Tongue (tissue), 2 donors: ENCODE data around the gene TACC3. TPM values are rescaled to one million over a fixed set of nuclear protein-coding genes. Genes with fewer than 3 reads are reported as not detected.
A peak's percentile ranks its signal among the peaks of the same experiment; 100 is the strongest.

Experiments used
- DNase-seq: peaks from one replicate; pipeline ENCODE4 v3.0.0-alpha.2; 2015
- total RNA-seq: library from RNA; depleted of rRNA; stranded (reverse); fragments of >200 nt; gene quantifications from one replicate; pipeline ENCODE4 v1.2.3, GENCODE V29; 2014

Gene TACC3
- total RNA-seq, 1 donor from 2014 or later: 17.2 TPM

- DNase-seq: no peak
Measured at GRCh38 chr4:1746919-1747602, 25.7 kb downstream of the TACC3 start.

GRCh38 chr4:1747603-1747967, 26.3 kb downstream of the TACC3 start:
- DNase-seq: no peak

DNA sequence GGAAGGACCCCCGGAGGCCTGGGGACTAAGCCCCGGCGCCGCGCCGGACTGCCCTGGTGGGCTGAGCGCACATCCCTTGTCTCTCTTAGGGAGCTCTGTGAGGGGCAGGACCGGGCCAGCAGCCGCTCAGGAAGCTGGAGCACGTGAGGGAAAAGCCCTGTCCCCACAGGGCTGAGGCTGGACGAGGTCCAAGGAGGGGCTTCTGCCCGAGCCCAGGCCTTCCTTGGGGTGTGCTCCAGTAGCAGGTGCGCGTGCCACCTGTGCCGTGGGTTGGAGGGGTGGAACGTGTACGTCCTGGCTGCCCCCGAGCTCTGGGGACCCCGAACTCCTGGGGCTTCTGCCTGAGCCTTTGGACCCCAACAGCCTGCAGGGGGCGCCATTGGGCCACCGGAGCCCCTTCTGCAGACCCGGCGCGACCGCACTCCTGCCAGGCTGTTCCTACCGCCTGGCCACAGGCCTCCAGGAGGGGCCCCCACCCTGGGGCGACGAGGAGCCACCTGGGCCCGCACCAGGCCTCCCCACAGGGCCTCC, 27.2 kb downstream of the TACC3 start:
- peak; percentile 86 for DNase-seq

DNA sequence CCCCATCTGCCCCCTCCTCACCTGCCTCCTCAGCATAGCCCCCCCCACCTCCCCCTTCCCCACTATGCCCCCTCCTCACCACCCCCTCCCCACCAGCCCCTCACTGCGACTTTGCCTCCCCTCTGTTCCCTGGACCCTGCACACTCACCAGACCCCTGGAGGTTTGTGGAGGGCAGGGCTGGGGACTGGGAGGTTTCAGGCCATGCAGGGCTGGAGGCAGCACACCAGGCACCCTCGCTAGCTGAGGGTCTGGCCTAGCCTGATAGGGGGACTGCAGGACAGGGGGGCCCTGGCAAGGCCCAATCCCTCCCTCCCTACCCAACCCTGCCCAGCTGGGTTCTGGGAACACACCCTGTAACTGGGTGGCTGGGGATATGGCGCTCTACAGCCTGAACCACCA, 28.0 kb downstream of the TACC3 start:
- DNase-seq: no peak

- no peak for DNase-seq
Measured at GRCh38 chr4:1749826-1750225, 28.5 kb downstream of the TACC3 start.

GRCh38 chr4:1750381-1751154, 29.2 kb downstream of the TACC3 start:
- DNase-seq: no peak

- DNase-seq: no peak
Measured at GRCh38 chr4:1751155-1751918, 30.0 kb downstream of the TACC3 start.

DNA sequence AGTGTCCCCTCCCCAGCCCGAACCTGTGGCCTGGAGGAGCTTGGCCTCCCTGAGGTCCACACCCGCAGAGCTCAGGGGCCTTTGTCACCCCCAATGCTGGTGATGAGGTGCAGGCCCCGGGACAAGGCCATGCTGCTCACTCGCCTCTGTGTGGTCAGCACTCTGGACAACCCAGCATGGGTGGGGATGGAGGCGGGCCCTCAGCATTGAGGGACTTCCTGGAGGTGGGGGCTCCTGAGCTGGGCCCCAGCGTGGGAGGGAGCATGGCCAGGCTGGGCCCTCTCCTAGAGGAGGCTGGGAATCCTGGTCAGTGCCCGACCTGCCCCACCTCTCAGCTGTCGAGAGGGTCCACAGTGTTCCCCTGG, 30.6 kb downstream of the TACC3 start:
- no peak for DNase-seq

- no peak for DNase-seq
Measured at GRCh38 chr4:1752284-1753041, 31.1 kb downstream of the TACC3 start.

DNA sequence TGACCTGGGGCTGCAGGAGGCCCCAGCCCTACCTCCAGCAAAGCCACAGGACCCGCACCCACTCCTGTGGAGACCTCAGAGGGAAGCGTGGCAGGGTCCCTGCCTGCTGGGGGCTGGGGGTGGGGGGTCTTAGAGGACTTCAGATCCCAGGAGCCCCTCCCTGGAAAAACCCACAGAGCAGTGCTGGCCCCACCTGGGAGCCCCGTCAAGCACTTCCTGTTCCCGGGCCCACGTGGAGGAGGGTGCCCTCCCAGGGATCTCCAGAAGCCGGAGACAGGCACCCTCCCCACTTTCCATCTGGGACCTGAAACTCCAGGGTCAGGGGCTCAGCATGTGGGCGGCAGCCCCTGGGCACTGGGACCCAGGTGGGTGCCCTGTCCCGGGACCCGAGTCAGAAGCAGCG, 32.0 kb downstream of the TACC3 start:
- no peak for DNase-seq

DNA sequence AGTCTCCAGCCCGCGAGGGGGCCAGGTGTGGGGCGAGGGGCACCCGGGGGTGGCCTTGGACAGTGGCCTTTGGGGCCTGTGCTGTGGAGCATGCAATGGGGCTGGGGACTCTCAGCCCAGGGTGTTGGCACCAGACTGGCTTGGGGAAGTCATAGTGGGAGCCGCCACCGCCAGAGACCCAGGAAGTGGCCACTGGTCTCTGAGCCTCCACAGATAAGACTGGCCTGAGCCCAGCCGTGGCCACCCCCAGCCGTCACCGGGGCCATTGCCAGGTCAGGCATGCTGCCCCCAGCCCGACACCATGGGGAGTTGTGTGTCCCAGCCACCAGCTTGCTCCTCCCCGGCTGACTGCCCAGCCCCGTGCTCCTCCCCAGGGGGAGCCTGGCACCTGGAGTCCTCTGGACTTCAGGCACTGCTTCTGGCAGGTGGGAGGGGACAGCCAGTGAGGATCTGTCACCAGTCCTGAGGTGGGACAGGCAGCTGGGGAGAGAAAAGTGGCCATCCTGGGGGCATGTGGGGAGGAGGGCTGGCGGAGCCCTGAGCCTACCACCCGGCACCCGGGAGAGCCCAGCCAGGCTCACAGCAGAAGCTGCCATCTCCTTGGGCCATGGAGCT, 32.5 kb downstream of the TACC3 start:
- DNase-seq: no peak

DNA sequence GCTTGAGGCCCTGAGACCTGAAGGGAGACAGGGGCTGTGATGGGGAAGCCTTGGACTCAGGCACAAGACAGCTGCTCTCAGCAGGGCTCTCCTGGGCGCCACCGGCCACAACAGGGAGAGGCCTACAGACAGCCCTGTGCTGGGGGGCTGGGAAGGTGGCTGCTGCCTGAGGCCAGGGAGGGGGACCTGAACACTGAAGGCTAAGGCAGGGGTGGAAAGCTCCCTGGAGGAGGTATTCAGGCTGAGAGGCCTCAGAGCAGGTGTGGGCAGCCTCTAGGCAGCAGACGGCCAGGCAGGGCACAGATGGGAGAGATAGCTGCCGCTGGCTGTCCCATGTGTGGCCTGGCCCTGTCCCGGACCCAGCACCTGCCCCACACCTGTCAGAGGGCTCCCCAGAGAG, 33.0 kb downstream of the TACC3 start:
- DNase-seq: no peak

- no peak for DNase-seq
Measured at GRCh38 chr4:1755297-1755696, 34.0 kb downstream of the TACC3 start.

DNA sequence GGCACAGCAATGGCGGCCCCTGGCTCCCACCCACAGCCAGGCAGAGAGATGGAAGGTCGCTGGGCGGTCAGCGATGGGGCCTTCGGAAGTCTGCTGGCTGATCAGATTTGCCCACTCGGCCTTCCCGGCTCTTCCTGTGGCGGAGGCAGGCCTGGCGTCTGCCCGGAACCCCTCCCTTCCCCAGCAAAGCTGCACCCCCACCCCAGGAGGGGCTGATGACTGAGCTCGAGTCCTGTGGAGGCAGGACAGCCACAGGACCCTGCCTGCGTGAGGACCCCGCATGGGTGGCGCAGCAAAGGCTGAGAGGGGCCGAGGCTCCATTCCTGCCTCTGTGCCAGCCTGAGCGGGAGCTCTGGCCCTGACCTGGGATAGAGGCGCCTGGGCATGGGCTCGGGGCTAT, 34.8 kb downstream of the TACC3 start:
- DNase-seq: no peak

DNA sequence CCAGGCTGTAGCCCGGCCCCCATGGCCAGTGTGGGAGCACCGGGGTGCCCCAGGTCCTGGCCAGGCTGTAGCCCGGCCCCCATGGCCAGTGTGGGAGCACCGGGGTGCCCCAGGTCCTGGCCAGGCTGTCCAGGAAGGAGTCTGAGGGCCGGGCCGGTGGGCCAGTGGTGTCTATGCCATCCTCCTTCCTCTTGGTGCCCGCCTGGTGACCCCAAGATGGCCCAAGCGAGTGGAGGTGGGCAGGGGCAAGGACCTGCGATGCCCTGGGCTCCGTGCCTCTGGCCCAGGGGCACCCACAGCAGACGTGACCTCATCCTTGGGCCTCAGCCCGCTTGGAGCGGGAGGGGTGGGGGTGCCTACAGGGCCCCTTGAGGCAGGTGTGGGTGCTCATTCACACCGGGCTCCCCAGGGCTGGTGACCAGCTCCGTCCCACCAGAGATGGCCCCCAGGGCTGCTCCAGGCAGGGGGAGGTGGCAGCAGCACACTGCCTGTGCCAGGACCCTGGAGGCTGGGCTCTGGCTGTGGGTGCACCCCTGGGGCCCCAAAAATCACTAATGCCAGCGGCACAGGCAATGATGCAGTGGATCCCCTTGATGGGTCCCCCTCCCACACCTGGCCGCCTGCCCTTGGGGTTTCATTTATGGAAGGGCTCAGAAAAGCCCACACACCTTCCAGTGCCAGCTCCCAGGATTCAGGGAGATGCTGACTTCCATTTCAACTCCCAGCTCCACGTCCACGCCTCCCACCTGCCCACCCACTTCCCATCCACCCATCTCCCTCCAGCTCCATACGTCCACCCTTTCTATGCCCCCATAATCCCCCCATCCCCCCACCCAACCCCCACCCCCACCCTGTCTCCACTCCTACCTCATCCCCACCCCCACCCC, 35.8 kb downstream of the TACC3 start:
- DNase-seq: no peak

- no peak for DNase-seq
Measured at GRCh38 chr4:1757836-1758235, 36.5 kb downstream of the TACC3 start.

GRCh38 chr4:1758306-1759121, 37.2 kb downstream of the TACC3 start:
- no peak for DNase-seq

DNA sequence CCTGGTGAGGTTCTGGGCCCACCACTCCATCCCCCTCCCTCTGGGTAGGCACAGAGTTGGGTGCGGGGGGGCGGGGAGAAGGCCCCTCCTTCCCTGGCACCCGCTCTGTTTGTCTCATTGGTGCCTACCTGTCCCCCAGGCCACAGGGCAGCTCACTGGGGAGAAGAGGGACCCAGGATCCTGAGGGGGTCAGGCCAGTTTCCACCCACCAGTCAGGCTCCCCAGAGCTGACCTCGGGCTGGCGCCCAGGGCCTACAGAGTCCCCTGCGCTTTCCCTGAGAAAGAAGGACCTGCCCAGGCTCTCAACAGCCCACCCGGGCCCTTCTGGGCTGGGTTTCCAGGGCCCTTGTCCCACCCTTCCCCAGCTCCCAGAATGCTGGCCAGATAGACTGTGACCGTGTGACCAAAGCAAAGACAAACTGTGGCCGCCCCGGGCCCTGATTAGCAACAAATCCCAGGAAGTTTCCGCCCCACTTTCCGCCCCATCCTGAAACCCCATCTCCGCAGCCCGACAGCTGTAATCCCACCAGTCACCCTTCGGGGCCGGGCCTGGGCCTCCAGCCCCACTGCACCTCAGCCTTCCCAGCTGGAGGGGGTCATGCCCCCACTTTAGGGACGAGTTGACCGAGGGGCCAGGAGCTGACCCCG, 38.0 kb downstream of the TACC3 start:
- DNase-seq: peak; percentile 55

DNA sequence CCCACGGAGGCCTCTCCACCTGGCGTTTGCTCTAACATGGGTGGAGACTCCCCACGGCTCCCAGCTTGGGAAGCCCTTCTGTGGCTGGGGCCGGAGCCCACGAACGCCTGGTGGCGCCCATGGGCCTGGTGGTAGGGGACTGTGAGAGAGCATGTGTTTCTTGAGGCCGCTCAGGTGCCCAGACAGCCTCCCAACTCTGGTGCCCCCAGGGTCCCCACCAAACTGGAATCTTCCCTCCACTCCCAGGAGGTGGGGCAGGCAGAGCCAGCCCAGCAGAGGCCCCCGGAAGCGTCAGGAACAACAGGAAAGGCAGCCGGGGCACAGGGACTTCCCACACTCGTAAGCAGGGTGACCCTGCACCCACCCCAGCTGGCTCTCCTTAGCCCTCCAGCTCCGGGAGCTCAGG, 38.5 kb downstream of the TACC3 start:
- DNase-seq: no peak
